ENCODE data around the gene HOXC10. TPM values are rescaled to one million over a fixed set of nuclear protein-coding genes. Genes with fewer than 3 reads are reported as not detected.

Gene HOXC10
- total and polyA plus RNA-seq, 2 of the 8 experiments (the other 6 are each of a cell fraction or from before 2014, with no cell fraction given): not detected

DNA sequence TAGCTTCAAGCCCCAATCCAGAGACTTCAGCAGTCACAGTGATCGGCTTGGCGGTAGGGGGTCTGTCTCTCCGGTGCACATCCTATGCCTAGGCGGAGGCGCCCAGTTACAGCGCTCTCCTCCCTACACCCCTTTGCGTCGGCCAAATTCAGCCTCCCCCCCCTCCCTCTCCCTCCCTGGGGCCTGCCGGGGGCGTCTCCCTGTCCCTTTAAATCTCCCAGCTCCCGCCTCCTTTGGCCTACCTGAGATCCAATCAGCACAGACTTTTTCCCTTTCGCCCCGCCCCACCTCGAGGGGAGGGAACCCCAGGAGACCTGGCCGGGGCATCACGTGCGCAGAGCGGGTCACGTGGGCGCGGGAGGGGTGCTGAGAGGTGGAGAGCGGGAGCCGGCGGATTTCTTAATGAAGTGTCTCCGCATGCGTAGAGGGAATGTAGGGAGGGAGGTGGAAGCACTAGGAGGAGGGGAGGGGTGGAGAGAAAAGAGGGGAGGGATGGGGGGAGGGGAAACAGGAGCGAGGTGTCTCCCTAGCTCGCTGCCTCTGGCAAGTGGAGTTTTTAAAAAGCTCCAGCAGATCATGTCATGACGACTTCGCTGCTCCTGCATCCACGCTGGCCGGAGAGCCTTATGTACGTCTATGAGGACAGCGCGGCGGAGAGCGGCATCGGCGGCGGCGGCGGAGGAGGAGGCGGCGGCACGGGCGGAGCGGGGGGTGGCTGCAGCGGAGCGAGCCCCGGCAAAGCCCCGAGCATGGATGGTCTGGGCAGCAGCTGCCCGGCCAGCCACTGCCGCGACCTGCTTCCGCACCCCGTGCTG lies 46.4 kb upstream of the HOXC10 start, which contains the start of gene HOXC13:
HOXC13 (plus strand) TSS at position 506 of the 815 bp plus-strand sequence; CDS start at position 582, 76 bp downstream.
- H3K18ac ChIP-seq (ENCODE audit: extremely low read depth, low read length): no peak within 1 kb of the TSS; the same call in none of the 2 replicates
- H2AFZ ChIP-seq (ENCODE audit: low read length): no peak within 1 kb of the TSS
- TF ChIP-seq SP4 (IDR thresholded peaks at IDR 0.05; ENCODE audit: low read length) (peak; percentile 88), EZH2 (IDR thresholded peaks at IDR 0.05; ENCODE audit: low read depth, low read length, severe bottlenecking) (no peak), NANOG (IDR thresholded peaks at IDR 0.05; ENCODE audit: insufficient read depth, low read depth, low read length, poor library complexity, severe bottlenecking) (no peak), NRF1 (IDR thresholded peaks at IDR 0.05; ENCODE audit: low read depth, low read length) (no peak; the same call in 1 of the 2 replicates), CTCF (IDR thresholded peaks at IDR 0.05; ENCODE audit: control extremely low read depth in 1 of 3, insufficient read depth in 1 of 3, low read depth in 1 of 3, low read length in 3 of 3) (no peak), SIX5 (IDR thresholded peaks at IDR 0.05; ENCODE audit: low read depth, low read length) (no peak), CREB1 (IDR thresholded peaks at IDR 0.05) (no peak)
- TF ChIP-seq, protein P1, sequence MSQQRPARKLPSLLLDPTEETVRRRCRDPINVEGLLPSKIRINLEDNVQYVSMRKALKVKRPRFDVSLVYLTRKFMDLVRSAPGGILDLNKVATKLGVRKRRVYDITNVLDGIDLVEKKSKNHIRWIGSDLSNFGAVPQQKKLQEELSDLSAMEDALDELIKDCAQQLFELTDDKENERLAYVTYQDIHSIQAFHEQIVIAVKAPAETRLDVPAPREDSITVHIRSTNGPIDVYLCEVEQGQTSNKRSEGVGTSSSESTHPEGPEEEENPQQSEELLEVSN (IDR thresholded peaks at IDR 0.05): peak; percentile 96

More for the DNA sequence above, 46.4 kb upstream of the HOXC10 start, which contains the start of gene HOXC13:
- peaks cover 90 to 100% (median 97%) of the 10 kb centered on the region in 4 experiments for H3K27me3 ChIP-seq (replicated peaks in 1 of 4; ENCODE audit: control insufficient read depth in 3 of 4, extremely low read depth in 1 of 4, insufficient read depth in 3 of 4, low read length in 3 of 4)
- H3K79me2 ChIP-seq (ENCODE audit: control insufficient read depth in 1 of 2, insufficient read depth in 2 of 2, low read length in 2 of 2): no peaks in the 10 kb centered on the region
- peaks cover 0 to 6% (median 5%) of the 10 kb centered on the region in 4 experiments; a peak in 4 of 7 replicates for H3K4me1 ChIP-seq (replicated peaks in 1 of 4; ENCODE audit: control insufficient read depth in 3 of 4, insufficient read depth in 4 of 4, low read length in 3 of 4)
- no peak within 1 kb of the TSS for H3K14ac ChIP-seq (ENCODE audit: insufficient read length)
- H3K56ac ChIP-seq (replicated peaks; ENCODE audit: insufficient read length, low read depth, low read length): no peak within 1 kb of the TSS
- no peaks in the 10 kb centered on the region; the same call in 1 of the 2 replicates for H3K23me2 ChIP-seq (ENCODE audit: low read depth, low read length)
- H3K4me3 ChIP-seq (ENCODE audit: extremely low read depth in 1 of 4, insufficient read depth in 2 of 4, low read depth in 3 of 4, low read length in 4 of 4): peak within 1 kb of the TSS in 1 of 4 experiments; percentile 48; a peak in 3 of 8 replicates
- H3K4me2 ChIP-seq (ENCODE audit: insufficient read depth in 1 of 2, low read depth in 2 of 2, low read length in 2 of 2): peak within 1 kb of the TSS; percentile 52 to 53
- H2BK12ac ChIP-seq (ENCODE audit: low read depth, low read length): peak within 1 kb of the TSS; percentile 50; the same call in 1 of the 2 replicates
- H2BK5ac ChIP-seq (ENCODE audit: low read depth, low read length): peak within 1 kb of the TSS; percentile 35; the same call in 1 of the 2 replicates
- DNase-seq (ENCODE audit: low read depth in 1 of 2, low spot score in 2 of 2): peak; percentile 92 to 97
- H4K5ac ChIP-seq (ENCODE audit: insufficient read length, low read depth, low read length): no peak within 1 kb of the TSS
- no peak for FAIRE-seq
- ChIA-PET POLR2A (ENCODE audit: partially characterized antibody) (interaction anchor here (0.7 to 3.0 kb wide), 6 partner anchors 11 to 278 kb away, joined by 3 to 12 read pairs (median 3); no protein-coding TSS in a partner anchor), CTCF (ENCODE audit: partially characterized antibody) (interaction anchor here (0.6 to 1.9 kb wide), 9 partner anchors 9 to 277 kb away, joined by 3 to 8 read pairs (median 4); no protein-coding TSS in a partner anchor)
- WGBS, 2 experiments (ENCODE audit: extremely low coverage in 1 of 2, insufficient coverage in 1 of 2, insufficient read length in 1 of 2, insufficient replicate concordance in 2 of 2, low coverage in 1 of 2, low lambda C conversion rate in 2 of 2, missing lambda C conversion rate in 1 of 2): 7% methylated on average over 33 of the region's 56 CpGs; no CpG with 5 or more reads in 1 of the 2 experiments
- H3K9me3 ChIP-seq (ENCODE audit: insufficient read depth in 2 of 2, low read depth in 1 of 2, low read length in 1 of 2): no peaks in the 10 kb centered on the region
- H3K23ac ChIP-seq (ENCODE audit: insufficient read length): no peak within 1 kb of the TSS
- no peak within 1 kb of the TSS for H2BK20ac ChIP-seq (ENCODE audit: low read length)
- no peak within 1 kb of the TSS for H2BK15ac ChIP-seq (ENCODE audit: low read length)
- H4K91ac ChIP-seq (replicated peaks; ENCODE audit: insufficient read length, low read length): no peak within 1 kb of the TSS
- no peak within 1 kb of the TSS for H2AK5ac ChIP-seq (ENCODE audit: low read depth, low read length)
- H2BK120ac ChIP-seq (replicated peaks; ENCODE audit: low read depth, low read length): no peak within 1 kb of the TSS
- no peak within 1 kb of the TSS for H3K4ac ChIP-seq (replicated peaks; ENCODE audit: insufficient read length, low read depth, low read length)
- H3K36me3 ChIP-seq (ENCODE audit: control insufficient read depth in 2 of 4, insufficient read depth in 4 of 4, low read length in 3 of 4): peaks cover 0 to 6% (median 0%) of the 10 kb centered on the region in 4 experiments; a peak in 1 of 8 replicates
- no peaks in the 10 kb centered on the region for H3K79me1 ChIP-seq (ENCODE audit: low read depth, low read length)
- H3K9ac ChIP-seq (replicated peaks in 1 of 4; ENCODE audit: extremely low read depth in 1 of 4, low read depth in 3 of 4, low read length in 3 of 4): no peak within 1 kb of the TSS
- peak within 1 kb of the TSS; percentile 63 for H4K8ac ChIP-seq (ENCODE audit: extremely low read depth, insufficient read depth, low read length)
- peaks cover 11 to 29% of the 10 kb centered on the region in 2 experiments for H4K20me1 ChIP-seq (replicated peaks in 1 of 2; ENCODE audit: control insufficient read depth in 1 of 2, insufficient read depth in 2 of 2, low read length in 2 of 2)
- no peak within 1 kb of the TSS for H3K27ac ChIP-seq (ENCODE audit: low read depth, low read length)
